Hepatocyte (in vitro differentiated cells): Measurements from ENCODE around the gene DELE1. TPM values are rescaled to one million over a fixed set of nuclear protein-coding genes. Genes with fewer than 3 reads are reported as not detected.

Source experiments
- DNase-seq: peaks from one replicate; pipeline ENCODE4 v3.0.0-alpha.2; 2016; ENCODE audit warnings: low spot score
- H2AFZ ChIP-seq: fragments of 200-600 bp; sonication (generic); 2 replicates; pipeline ENCODE4 v1.6.0; 2016; ENCODE audit warnings: antibody characterized with exemption, mild to moderate bottlenecking
- H3K27ac ChIP-seq: fragments of 200-600 bp; sonication (generic); 2 replicates; pipeline ENCODE4 v1.5.1; 2016; ENCODE audit warnings: mild to moderate bottlenecking
- H3K27me3 ChIP-seq: fragments of 200-600 bp; sonication (generic); 2 replicates; pipeline ENCODE4 v1.6.1; 2016
- H3K36me3 ChIP-seq: fragments of 200-600 bp; sonication (generic); replicated peaks from 2 replicates; pipeline ENCODE4 v1.5.1; 2016; ENCODE audit warnings: low read depth; ENCODE audit not compliant: insufficient read depth
- H3K4me1 ChIP-seq: fragments of 200-600 bp; sonication (generic); 2 replicates; pipeline ENCODE4 v1.5.1; 2016; ENCODE audit warnings: mild to moderate bottlenecking, moderate library complexity; ENCODE audit not compliant: insufficient read depth
- H3K4me2 ChIP-seq: fragments of 200-600 bp; sonication (generic); 2 replicates; pipeline ENCODE4 v1.6.0; 2016
- H3K4me3 ChIP-seq: fragments of 200-600 bp; sonication (generic); 2 replicates; pipeline ENCODE4 v1.5.1; 2016; ENCODE audit warnings: mild to moderate bottlenecking
- H3K79me2 ChIP-seq: fragments of 200-600 bp; sonication (generic); 2 replicates; pipeline ENCODE4 v1.6.0; 2017; ENCODE audit warnings: mild to moderate bottlenecking
- H3K9me2 ChIP-seq: fragments of 200-600 bp; sonication (generic); replicated peaks from 2 replicates; pipeline ENCODE4 v1.6.0; 2017; ENCODE audit warnings: mild to moderate bottlenecking; ENCODE audit not compliant: insufficient read depth
- H3K9me3 ChIP-seq: fragments of 200-600 bp; sonication (generic); 2 replicates; pipeline ENCODE4 v1.5.1; 2016; ENCODE audit warnings: low read depth, mild to moderate bottlenecking
- H4K20me1 ChIP-seq: fragments of 200-600 bp; sonication (generic); 2 replicates; pipeline ENCODE4 v1.6.0; 2016; ENCODE audit warnings: mild to moderate bottlenecking; ENCODE audit not compliant: insufficient read depth, poor library complexity, severe bottlenecking
- CTCF ChIP-seq: fragments of 200-600 bp; sonication (generic); IDR thresholded peaks from 2 replicates; pipeline ENCODE4 v1.5.1; 2016; ENCODE audit warnings: antibody characterized with exemption, mild to moderate bottlenecking; ENCODE audit not compliant: poor library complexity
- EZH2 ChIP-seq: fragments of 200-600 bp; sonication (generic); IDR thresholded peaks from 2 replicates; pipeline ENCODE4 v1.6.1; 2016; ENCODE audit warnings: antibody characterized with exemption, mild to moderate bottlenecking, borderline replicate concordance
- EZH2phosphoT487 ChIP-seq: fragments of 200-600 bp; sonication (generic); IDR thresholded peaks from one replicate; pipeline ENCODE4 v1.6.1; 2018; ENCODE audit warnings: antibody characterized with exemption, mild to moderate bottlenecking, low read depth, moderate library complexity; ENCODE audit not compliant: unreplicated experiment, severe bottlenecking
- WGBS: methylation state at CpG from one replicate; pipeline ENCODE4 v1.1.6; 2016; ENCODE audit warnings: low lambda C conversion rate; ENCODE audit errors: missing lambda C conversion rate; 5-methylcytosine and 5-hydroxymethylcytosine counted together
- polyA plus RNA-seq: library from polyadenylated mRNA; unstranded; fragments of >200 nt; fragmentation: Nextera tagmentation; extraction: Ambion mirVana; gene quantifications from 2 replicates; pipeline ENCODE4 v1.2.1, GENCODE V29; 2016
- total RNA-seq: library from RNA; depleted of rRNA; stranded (reverse); fragments of >200 nt; gene quantifications from 2 replicates; pipeline ENCODE4 v1.2.3, GENCODE V29; 2014

DELE1 gene
- total and polyA plus RNA-seq, 2 experiments from 2014 or later: 32.6 to 62.0 TPM

DNA sequence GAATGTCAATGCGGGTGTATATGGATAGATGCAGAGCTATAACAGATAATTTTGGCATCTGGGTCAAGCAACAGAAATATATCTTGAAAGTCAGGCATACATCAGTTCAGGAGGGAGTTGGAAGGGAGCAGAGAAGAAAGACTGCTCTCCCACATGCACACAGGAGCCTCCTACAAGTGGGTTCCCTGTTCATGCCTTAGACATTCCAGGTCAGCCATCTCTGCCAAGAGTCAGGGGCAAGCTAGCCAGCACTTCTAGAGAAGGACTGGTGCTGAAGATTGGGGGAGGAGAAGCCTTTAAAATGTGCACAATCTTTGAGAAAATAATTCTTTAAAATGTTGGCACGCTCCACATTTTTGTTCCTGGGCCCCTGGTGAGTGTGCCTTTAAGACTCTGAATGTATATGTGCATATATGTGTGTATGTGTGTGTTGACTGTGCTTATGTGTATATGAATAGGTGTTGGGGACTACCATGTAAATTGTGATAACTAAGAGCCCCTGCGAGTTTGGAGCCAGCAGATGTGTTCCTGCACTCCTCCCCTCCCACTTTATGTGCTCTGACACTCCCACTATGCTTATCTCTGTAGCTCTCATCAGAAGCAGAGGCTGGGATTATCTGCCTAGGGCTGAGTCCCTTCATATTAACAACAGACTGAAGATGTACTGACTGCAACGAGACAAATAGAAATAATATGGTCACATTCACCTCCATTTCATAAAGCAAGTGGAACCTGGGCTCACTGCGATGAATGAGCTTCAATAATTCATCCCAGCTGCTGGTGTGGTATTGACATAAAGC lies 21.5 kb upstream of the DELE1 start:
- Histone ChIP-seq H3K4me2 (no peak overlapping the region), H4K20me1 (no peaks in the 10 kb centered on the region), H3K27me3 (no peaks in the 10 kb centered on the region), H3K9me2 (no peaks in the 10 kb centered on the region), H3K4me1 (no peaks in the 10 kb centered on the region), H3K36me3 (no peaks in the 10 kb centered on the region), H3K27ac (no peak overlapping the region), H2AFZ (no peak overlapping the region), H3K9me3 (no peaks in the 10 kb centered on the region), H3K79me2 (no peaks in the 10 kb centered on the region), H3K4me3 (no peak overlapping the region)
- WGBS: 52% methylated on average over 5 of the region's 5 CpGs
- no peak for DNase-seq
- TF ChIP-seq CTCF: no peak

DNA sequence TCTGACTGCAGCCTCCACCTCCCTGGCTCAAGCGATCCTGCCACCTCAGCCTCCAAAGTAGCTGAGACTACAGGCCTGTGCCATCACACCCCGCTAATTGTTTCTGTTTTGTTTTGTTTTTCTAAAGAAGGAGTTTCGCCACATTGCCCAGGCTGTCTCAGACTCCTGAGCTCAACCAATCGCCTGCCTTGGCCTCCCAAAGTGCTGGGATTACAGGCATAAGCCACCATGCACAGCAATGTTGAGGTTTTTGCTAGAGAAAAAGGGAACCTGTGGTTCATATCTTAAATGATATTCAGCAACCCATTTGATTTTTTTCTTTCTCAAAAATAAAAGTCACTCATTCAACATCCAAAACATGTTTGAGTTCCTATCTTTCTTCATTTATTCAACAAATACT lies 20.4 kb upstream of the DELE1 start:
- H2AFZ ChIP-seq: no peak overlapping the region
- H3K36me3 ChIP-seq: no peaks in the 10 kb centered on the region
- no peaks in the 10 kb centered on the region for H3K27me3 ChIP-seq
- H3K4me1 ChIP-seq: no peaks in the 10 kb centered on the region
- H3K27ac ChIP-seq: no peak overlapping the region
- H3K79me2 ChIP-seq: no peaks in the 10 kb centered on the region
- TF ChIP-seq CTCF (no peak), EZH2phosphoT487 (no peak), EZH2 (no peak)
- no peaks in the 10 kb centered on the region for H4K20me1 ChIP-seq
- H3K4me2 ChIP-seq: no peak overlapping the region
- 78% methylated on average over 4 of the region's 4 CpGs for WGBS
- no peak for DNase-seq
- H3K4me3 ChIP-seq: no peak overlapping the region
- no peaks in the 10 kb centered on the region for H3K9me3 ChIP-seq
- H3K9me2 ChIP-seq: no peaks in the 10 kb centered on the region

- 77% methylated on average over 5 of the region's 5 CpGs for WGBS
Observed at GRCh38 chr5:141904551-141904950, 19.1 kb upstream of the DELE1 start.

More at GRCh38 chr5:141904551-141904950, 19.1 kb upstream of the DELE1 start:
- no peaks in the 10 kb centered on the region for H3K9me2 ChIP-seq
- no peaks in the 10 kb centered on the region for H4K20me1 ChIP-seq
- H3K79me2 ChIP-seq: no peaks in the 10 kb centered on the region
- H3K4me1 ChIP-seq: no peaks in the 10 kb centered on the region
- H3K4me3 ChIP-seq: no peak overlapping the region
- no peaks in the 10 kb centered on the region for H3K27me3 ChIP-seq
- TF ChIP-seq EZH2: no peak
- no peak for TF ChIP-seq CTCF
- no peak for TF ChIP-seq EZH2phosphoT487
- no peak overlapping the region for H2AFZ ChIP-seq
- H3K4me2 ChIP-seq: no peak overlapping the region
- H3K27ac ChIP-seq: no peak overlapping the region
- DNase-seq: no peak
- H3K9me3 ChIP-seq: no peaks in the 10 kb centered on the region
- H3K36me3 ChIP-seq: no peaks in the 10 kb centered on the region
